HepG2 (cell line): ENCODE measurements around the gene FAH. TPM values are rescaled to one million over a fixed set of nuclear protein-coding genes. Genes with fewer than 3 reads are reported as not detected.

ENCODE experiments used
- BCL6 ChIP-seq: IDR thresholded peaks from 2 replicates; pipeline ENCODE4 v1.6.1; 2016; ENCODE audit warnings: missing genetic modification reagents, missing compliant biosample characterization
- EZH2 ChIP-seq: conservative IDR thresholded peaks from 2 replicates; pipeline ENCODE4 v1.6.1; 2012; ENCODE audit warnings: mild to moderate bottlenecking, low read depth, low read length, moderate library complexity
- HMGA1 ChIP-seq: sonication (generic); formaldehyde crosslinking; conservative IDR thresholded peaks from 2 replicates; pipeline ENCODE4 v1.4.0; 2020; ENCODE audit warnings: missing genetic modification reagents
- ISX ChIP-seq: sonication (generic); formaldehyde crosslinking; conservative IDR thresholded peaks from 2 replicates; pipeline ENCODE4 v1.5.0; 2020; ENCODE audit warnings: missing genetic modification reagents
- KLF9 ChIP-seq: IDR thresholded peaks from 2 replicates; pipeline ENCODE4 v1.6.1; 2016; ENCODE audit warnings: low read depth
- MAFF ChIP-seq: IDR thresholded peaks from 2 replicates; pipeline ENCODE4 v1.6.1; 2011; ENCODE audit warnings: low read depth, low read length, improper control_type of control experiment
- MAFG ChIP-seq: sonication (generic); formaldehyde crosslinking; IDR thresholded peaks from 2 replicates; pipeline ENCODE4 v1.5.1; 2020; ENCODE audit warnings: mild to moderate bottlenecking, missing genetic modification reagents
- NFAT5 ChIP-seq: sonication (generic); formaldehyde crosslinking; IDR thresholded peaks from 2 replicates; pipeline ENCODE4 v1.4.0; 2020; ENCODE audit warnings: missing genetic modification reagents
- PHF21A ChIP-seq: sonication (generic); formaldehyde crosslinking; IDR thresholded peaks from 2 replicates; pipeline ENCODE4 v1.5.0; 2020; ENCODE audit warnings: mild to moderate bottlenecking, missing genetic modification reagents
- RFXAP ChIP-seq: sonication (generic); formaldehyde crosslinking; IDR thresholded peaks from 2 replicates; pipeline ENCODE4 v1.4.0; 2020; ENCODE audit warnings: missing genetic modification reagents, borderline replicate concordance
- SAP130 ChIP-seq: IDR thresholded peaks from 2 replicates; pipeline ENCODE4 v1.6.1; 2016; ENCODE audit warnings: low read depth
- SIN3B ChIP-seq: fragments of 150-350 bp; IDR thresholded peaks from 2 replicates; pipeline ENCODE4 v1.6.1; 2014; ENCODE audit warnings: low read length
- SP4 ChIP-seq: sonication (generic); formaldehyde crosslinking; IDR thresholded peaks from 2 replicates; pipeline ENCODE4 v1.8.1; 2023; ENCODE audit warnings: mild to moderate bottlenecking, missing genetic modification reagents
- SRY ChIP-seq: sonication (generic); formaldehyde crosslinking; IDR thresholded peaks from 2 replicates; pipeline ENCODE4 v1.8.0; 2022; ENCODE audit warnings: mild to moderate bottlenecking, missing genetic modification reagents
- ZBTB1 ChIP-seq: sonication (generic); formaldehyde crosslinking; IDR thresholded peaks from 2 replicates; pipeline ENCODE4 v1.4.0; 2020; ENCODE audit warnings: missing genetic modification reagents, borderline replicate concordance
- ZMYM2 ChIP-seq: sonication (generic); formaldehyde crosslinking; IDR thresholded peaks from 2 replicates; pipeline ENCODE4 v1.8.0; 2022; ENCODE audit warnings: mild to moderate bottlenecking, missing genetic modification reagents
- ZNF274 ChIP-seq: sonication (generic); formaldehyde crosslinking; IDR thresholded peaks from 2 replicates; pipeline ENCODE4 v1.5.1; 2020; ENCODE audit warnings: mild to moderate bottlenecking, missing genetic modification reagents
- ZNF281 ChIP-seq: sonication (generic); formaldehyde crosslinking; IDR thresholded peaks from 2 replicates; pipeline ENCODE4 v1.4.0; 2020; ENCODE audit warnings: missing genetic modification reagents, borderline replicate concordance
- ZNF292 ChIP-seq: sonication (generic); formaldehyde crosslinking; IDR thresholded peaks from 2 replicates; pipeline ENCODE4 v1.8.1; 2022; ENCODE audit warnings: mild to moderate bottlenecking, low read depth, missing genetic modification reagents, borderline replicate concordance
- ZNF687 ChIP-seq: sonication (generic); formaldehyde crosslinking; IDR thresholded peaks from 2 replicates; pipeline ENCODE4 v1.5.1; 2020; ENCODE audit warnings: mild to moderate bottlenecking, missing genetic modification reagents, moderate library complexity
- polyA plus RNA-seq, 8 experiments: library from polyadenylated mRNA; depleted of rRNA in 3 of 8; stranded (reverse) in 7 of 8; unstranded in 1 of 8; fragments of >200 nt; fragmentation: Illumina TruSeq in 4 of 8; extraction: Trizol in 4 of 8; gene quantifications; 2 replicates each; pipeline versions ENCODE4 v1.2.1 to v1.2.3, GENCODE V29; 2011 to 2016; ENCODE audit warnings: low read depth in 4 of 8, missing spikeins in 1 of 8, mixed read lengths in 1 of 8; ENCODE audit not compliant: insufficient read depth in 1 of 8
- total RNA-seq, 5 experiments: library from RNA; depleted of rRNA; stranded (reverse); fragments of >200 nt; fragmentation: Illumina TruSeq; extraction: Trizol; gene quantifications; 2 replicates each; pipeline ENCODE4 v1.2.3, GENCODE V29; 2016; ENCODE audit warnings: low read depth in 1 of 5

FAH gene
- total and polyA plus RNA-seq, 2 of the 13 experiments (the other 11 are each of a cell fraction or from before 2014, with no cell fraction given), result 36.6 to 75.0 TPM

GRCh38 chr15:80154336-80154735, 1.5 kb downstream of the FAH start (continued):
- no peak for TF ChIP-seq SIN3B
- no peak for TF ChIP-seq ISX
- TF ChIP-seq RFXAP (CRISPR knock-in tag), result no peak
- TF ChIP-seq HMGA1 (CRISPR knock-in tag), result no peak
- TF ChIP-seq BCL6 (CRISPR knock-in tag), result no peak
- peak; percentile 17; the same call in 1 of the 2 replicates for TF ChIP-seq PHF21A
- no peak for TF ChIP-seq ZMYM2 (CRISPR knock-in tag)
- TF ChIP-seq MAFG (CRISPR knock-in tag), result no peak
- TF ChIP-seq SP4, result peak; percentile 40; the same call in 1 of the 2 replicates
- TF ChIP-seq SAP130 (CRISPR knock-in tag), result peak; percentile 29; the same call in 1 of the 2 replicates
- 0 out of 2 replicates have a peak, but pooled peaks have one; percentile 2 for TF ChIP-seq NFAT5 (CRISPR knock-in tag)
- peak; percentile 30; the same call in 1 of the 2 replicates for TF ChIP-seq ZNF292
- no peak for TF ChIP-seq EZH2
- no peak for TF ChIP-seq KLF9 (CRISPR knock-in tag)
- TF ChIP-seq ZBTB1 (CRISPR knock-in tag), result no peak
- no peak for TF ChIP-seq ZNF274 (CRISPR knock-in tag)
- peak; percentile 26; the same call in 1 of the 2 replicates for TF ChIP-seq MAFF
- TF ChIP-seq ZNF687 (CRISPR knock-in tag), result peak; percentile 20; the same call in 1 of the 2 replicates
- peak; percentile 62; the same call in 1 of the 2 replicates for TF ChIP-seq ZNF281
- TF ChIP-seq SRY (CRISPR knock-in tag), result no peak
